NCI-H446 treated with DMSO at 0.1 percent for 48 hours (cell line): Measurements from ENCODE around the gene IQCF2.
"Not testable (repeated sequence)": the region's sequence is repeated elsewhere in the genome, so short reads cannot be mapped to it uniquely, and the experiment has no call there.

Experiments
- DNase-seq: peaks from one replicate; lab custom pipeline; 2025; lab: John Stamatoyannopoulos, UW

The IQCF2 gene

DNA sequence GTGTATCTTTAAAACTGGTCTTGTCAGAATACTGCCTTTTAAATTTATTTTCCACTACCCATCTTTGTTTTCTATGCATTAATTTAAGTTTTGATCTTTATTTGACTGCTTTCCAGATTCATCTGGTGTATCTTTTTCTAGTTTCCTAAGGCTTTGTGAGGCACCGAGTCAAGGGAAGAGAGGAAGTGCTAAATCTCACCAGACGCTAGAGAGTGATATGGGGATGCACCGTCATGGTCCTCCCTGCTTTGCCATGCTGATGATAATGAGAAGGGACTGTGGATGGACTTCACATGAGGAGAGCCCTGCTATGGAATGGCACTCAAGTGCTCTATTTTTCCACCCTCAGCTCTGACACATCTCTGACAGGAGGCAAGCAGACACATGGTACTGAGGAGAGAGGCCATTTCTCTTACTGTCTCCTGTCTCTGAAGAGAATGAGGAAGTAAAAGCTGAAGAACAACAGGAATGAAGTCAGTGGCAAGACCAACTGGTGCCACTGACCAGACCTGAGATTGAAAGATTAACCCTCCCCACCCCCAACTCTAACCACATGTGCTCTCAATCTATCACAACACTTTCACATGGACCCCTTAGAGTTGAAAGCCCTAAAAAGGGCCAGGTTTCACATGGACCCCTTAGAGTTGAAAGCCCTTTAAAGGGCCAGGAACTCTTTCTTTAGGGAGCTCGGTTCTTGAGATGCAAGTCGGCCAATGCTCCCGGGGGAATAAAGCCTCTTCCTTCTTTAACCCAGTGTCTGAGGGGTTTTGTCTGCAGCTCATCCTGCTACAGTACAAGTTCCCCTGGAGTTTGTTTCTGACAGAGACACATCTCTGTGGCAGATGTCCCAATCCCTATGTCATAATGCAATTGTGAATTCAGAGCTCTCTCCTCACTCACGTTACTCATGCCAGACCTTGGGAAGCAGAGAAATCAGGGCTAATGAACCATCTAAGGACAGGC, at the start of gene IQCF2:
Gene IQCF2 (plus strand): TSS at position 913 of the 963 bp plus-strand sequence. CDS start 52 bp downstream, outside the sequence.
- DNase-seq, result no peak

DNA sequence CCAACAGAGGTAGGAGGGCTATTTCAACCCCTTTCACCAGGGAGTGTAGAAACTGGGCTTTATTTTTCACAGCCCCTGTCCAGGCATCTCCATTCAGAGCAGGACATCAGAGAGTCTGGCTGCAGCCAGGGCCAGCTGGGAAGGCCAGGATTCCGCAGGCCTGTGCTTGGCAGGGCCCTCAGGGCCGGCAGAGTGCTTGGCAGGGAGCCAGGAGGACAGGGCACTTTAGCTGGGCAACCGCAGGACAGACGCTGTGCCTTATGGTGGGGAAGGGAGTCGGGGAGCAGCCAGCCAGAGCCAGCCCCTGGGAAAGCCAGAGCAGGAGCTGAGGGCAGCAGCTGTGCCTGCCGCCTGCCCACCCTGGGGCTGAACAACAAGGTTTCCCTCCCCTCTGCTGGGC, 47.9 kb upstream of the IQCF2 start:
- no peak for DNase-seq

DNA sequence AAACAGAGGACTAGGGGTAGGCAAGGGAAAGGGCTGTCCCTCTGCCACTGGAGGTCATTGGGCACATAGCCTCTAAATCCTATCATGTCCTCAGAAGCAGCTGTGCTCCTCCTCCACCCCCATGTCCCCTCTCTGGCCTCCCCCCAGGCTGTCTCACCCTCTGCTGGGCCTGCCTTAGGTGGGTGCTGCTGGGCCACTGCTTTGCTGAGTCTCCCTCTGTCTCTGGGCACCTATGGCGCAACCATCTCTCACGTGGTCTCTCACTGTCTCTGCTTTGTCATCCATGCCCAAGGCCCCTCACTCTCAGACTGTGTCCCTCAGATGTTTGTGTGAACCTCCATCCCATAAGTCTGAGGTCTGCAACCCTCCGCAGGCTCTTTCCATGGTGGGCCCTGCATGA, 47.4 kb upstream of the IQCF2 start:
- DNase-seq, result no peak

DNA sequence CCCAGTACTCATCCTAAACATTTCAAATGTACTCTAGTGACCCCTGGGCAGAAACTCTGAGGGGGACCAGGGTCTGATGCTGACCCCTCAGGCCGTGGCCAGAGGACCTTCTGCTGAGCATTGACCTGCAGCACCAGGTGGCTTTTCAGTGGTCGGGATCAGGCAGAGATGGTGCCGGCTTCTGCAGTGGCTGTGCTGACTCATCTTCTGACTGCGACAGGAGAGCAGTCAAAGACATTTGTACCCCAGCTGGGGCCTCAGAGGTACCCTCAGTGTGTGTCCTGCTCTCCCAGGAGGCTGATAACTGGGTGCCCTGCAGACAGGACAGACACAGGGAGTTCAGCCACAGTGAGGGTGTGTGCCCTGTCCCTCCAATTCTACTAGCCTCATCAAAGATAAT, 45.8 kb upstream of the IQCF2 start:
- no peak for DNase-seq

DNA sequence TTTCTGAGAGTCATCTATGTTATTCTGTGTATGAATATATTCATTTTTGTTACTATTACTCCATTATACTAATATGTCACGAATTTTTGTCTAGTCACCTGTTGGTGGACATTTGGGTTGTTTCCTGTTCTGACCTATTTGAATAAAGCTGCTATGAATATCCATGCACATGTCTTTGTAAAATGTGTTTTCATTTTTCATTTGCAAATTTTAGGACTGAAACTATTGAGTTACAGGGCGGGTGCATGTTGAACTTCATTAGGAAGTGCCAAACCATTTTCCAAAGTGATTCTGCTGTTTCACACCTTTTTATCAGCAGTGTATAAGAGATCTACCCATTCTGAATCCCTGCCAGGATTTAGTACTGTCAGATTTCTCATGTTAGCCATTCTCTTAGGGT, 44.7 kb upstream of the IQCF2 start:
- DNase-seq, result no peak

DNA sequence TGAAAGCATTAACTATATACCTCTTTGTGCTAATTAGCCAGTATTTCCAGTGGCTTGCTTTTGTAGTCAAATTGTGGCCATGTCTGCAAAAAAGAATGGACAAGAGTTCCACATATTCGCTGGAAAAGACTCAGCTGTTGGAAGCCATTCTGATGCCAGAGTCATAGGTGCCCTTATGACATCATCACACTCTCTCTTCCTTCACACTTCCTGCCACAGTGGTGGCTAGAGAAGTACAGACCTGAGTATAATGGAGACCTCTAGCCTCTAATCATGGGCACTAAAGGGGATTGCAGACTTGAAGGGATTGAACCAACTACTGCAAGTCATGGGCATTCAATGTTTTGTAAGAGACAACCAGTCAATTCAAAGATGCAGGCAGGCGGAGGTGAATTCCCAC, 44.0 kb upstream of the IQCF2 start:
- no peak for DNase-seq

DNA sequence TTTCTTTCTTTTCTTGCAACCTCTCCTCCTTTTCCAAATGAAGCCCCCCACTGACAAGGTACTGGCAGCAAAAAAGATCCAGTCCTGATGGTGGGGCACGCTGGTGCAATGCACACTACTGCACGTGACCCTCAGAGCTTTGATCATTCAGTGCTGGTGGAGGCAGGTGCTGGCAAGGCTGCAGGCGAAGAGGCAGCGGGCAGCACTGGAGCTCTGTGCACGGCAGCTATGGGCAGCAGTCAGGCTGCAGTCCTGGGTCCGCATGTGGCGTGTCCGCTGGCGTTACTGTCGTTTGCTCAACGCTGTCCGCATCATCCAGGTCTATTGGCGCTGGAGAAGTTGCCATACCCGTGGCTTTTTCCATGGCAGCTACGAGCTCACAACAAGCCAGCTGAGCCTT, 42.3 kb upstream of the IQCF2 start:
- no peak for DNase-seq

DNA sequence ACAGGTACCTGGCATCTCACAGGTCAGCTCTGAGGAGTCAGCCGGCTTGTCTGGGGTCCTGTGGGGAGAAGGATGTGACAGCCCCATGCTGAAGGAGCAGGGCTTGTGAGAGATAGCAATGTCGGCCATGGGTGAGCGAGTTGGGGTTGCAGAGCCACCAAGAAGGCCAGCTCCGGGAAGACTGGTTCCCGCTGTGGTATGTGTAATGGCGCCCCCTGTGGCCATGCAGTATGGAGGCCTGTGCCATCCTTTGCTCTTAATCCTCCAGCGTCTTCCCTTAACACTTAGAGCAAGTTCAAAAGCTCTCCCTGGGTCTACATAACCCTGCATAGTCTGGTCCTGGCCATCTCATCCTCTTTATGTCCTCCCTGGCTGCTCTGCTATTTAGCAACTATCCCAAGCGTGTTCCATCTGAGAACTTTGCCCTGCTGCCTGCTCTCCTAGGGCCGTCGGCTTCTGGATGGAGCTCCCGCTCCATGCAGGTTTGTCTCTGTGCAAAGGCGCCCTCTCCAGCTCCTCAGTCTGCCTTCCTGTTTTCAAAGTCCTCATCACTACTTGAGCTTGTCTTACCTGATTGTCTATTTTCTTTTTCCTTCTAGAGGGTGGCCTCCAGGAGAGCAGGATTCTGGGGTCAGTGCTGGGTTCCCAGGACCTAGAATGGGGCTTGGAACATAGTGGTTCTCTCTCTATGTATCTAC, 41.6 kb upstream of the IQCF2 start:
- DNase-seq, result no peak

DNA sequence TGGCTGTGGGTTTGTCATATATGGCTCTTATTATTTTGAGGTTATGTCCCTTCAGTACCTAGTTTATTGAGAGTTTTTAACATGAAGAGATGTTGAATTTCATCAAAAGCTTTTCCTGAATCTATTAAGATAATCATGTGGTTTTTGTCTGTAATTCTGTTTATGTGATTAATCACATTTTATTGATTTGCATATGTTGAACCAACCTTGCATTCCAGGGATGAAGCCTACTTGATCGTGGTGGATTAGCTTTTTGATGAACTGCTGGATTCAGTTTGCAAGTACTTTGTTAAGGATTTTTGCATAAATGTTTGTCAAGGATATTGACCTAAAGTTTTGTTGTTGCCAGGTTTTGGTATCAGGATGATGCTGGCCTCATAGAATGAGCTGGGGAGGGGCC, 33.1 kb upstream of the IQCF2 start:
- DNase-seq, result no peak

DNA sequence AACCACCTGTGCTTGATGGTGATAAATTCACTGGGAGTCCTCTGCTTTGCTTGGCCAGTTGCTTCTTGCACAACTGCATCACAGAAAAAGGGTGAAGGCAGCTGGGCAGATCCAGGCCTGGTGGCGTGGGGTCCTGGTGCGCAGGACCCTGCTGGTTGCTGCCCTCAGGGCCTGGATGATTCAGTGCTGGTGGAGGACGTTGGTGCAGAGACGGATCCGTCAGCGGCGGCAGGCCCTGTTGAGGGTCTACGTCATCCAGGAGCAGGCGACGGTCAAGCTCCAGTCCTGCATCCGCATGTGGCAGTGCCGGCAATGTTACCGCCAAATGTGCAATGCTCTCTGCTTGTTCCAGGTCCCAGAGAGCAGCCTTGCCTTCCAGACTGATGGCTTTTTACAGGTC, 31.1 kb upstream of the IQCF2 start:
- no peak for DNase-seq

DNA sequence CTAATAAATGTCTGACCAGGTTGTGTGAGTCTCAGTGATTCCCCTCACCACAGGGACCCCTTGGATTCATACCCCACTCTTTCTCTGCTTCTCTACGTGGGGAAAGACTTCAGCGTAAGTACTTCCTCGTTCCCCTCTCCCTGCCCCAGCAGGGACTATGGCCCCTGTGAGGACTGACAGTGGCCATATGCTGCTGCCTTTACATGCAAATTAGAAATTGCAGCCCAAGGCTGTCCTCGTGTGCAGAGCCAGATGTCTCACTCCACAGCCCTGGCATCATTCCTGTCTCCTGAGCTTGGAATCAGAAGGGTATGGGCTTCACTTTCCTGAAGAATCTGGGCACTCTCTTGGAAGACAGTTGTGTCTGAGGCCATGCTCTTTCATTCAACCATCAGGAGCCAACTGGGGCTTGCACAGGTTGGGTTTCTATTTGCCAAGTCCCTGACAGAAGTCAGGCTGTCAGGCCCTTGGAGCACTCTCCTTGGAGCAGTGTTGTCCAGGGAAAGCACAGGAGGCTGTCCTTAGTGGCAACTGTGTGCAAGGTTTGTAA, 30.5 kb upstream of the IQCF2 start:
- no peak for DNase-seq

DNA sequence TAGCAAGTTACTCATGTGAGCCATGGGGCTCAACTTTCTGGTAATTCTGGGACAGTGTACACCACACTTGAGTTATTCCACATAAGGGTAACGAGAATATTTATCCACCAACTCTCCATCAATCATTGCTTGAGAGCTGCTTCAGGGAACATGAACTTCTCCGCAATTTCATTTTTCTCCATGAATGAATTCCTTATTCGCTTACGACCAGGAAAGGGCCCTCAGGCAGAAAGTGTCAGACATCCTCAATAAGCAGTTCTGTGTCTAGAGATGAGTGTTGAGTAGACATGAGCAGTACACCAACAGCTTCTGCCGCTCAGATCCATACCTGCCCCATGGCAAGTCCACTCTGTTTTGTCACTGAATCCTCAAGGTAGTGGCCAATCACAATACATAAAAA, 24.8 kb upstream of the IQCF2 start:
- DNase-seq, result no peak

DNA sequence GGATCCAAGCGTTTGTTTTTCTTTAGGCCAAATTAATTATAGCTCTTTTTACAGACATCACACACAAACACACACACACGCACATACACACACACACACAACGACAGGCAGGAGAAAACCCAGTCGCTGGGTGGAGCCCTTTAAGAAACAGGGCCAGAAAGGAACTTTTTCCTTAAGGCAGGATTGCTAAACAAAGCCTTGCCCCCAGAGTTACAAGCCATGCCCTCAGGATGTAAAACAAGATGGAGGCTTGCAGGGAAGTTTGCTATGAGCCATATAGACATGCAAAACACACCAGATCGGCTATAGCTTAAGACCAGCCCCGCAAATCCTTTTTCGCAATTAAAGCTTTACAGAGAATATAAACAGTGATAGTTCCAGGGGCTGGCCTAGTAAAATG, 16.3 kb upstream of the IQCF2 start:
- no peak for DNase-seq

DNA sequence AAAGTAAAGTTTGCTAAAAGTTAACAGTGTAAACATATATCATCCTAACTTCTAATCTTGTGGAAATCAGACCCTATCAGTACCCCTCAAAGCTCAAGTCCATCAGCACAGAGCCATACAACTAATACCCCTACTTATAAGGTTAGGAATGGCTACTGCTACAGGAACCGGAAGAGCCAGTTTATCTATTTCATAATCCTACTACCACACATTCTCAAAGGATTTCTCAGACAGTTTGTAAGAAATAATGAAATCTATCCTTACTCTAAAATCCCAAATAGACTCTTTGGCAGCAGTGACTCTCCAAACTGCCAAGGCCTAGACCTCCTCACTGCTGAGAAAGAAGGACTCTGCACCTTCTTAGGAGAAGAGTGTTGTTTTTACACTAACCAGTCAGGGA, 6.0 kb upstream of the IQCF2 start:
- DNase-seq, result not testable (repeated sequence)

DNA sequence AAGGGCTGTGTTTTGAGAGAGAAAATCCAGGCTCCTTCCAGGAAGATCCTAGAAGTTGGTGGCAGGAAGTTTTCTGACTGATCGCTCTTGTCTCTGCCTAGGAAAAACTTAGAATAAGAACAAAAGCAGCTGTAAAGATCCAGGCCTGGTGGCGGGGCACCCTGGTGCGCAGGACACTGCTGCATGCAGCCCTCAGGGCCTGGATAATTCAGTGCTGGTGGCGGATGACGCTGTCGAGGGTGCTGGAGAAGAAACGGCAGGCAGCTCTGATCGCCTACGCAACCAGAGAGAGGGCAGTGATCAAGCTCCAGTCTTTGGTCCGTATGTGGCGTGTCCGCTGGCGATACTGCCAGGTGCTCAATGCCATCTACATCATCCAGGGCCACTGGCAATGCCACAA, 1.5 kb downstream of the IQCF2 start:
- DNase-seq, result no peak

DNA sequence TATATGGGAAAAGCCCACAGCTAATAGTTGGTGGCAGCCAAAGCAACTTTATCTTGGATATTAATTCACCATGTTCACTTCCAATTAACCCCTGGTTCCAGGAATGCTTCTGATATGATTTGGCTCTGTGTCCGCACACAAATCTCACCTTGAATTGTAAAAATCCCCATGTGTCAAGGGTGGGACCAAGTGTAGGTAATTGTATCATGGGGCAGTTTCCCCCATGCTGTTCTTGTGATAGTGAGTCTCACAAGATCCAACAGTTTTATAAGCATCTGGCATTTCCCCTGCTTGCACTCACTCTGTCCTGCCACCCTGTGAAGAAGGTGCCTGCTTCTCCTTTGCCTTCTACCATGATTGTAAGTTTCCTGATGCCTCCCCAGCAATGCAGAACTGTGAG, 7.5 kb downstream of the IQCF2 start:
- not testable (repeated sequence) for DNase-seq

DNA sequence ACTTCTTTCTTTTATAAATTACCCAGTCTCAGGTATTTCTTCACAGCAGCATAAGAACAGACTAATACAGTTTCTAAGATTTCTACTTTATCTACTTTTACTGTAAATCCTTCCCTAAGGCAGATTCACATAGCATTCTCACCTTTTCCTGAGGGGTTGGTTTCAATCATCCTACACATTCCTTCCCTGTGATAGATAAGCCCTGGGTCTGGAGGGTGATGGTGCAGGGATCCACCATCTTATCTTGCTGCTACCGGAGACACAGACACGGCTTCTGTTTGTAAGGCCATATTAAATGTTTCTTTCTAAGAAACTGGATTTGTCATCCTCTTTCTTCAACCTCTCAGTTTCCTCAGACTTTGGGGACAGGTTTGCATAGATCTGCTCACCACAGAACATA, 7.9 kb downstream of the IQCF2 start:
- DNase-seq, result no peak

DNA sequence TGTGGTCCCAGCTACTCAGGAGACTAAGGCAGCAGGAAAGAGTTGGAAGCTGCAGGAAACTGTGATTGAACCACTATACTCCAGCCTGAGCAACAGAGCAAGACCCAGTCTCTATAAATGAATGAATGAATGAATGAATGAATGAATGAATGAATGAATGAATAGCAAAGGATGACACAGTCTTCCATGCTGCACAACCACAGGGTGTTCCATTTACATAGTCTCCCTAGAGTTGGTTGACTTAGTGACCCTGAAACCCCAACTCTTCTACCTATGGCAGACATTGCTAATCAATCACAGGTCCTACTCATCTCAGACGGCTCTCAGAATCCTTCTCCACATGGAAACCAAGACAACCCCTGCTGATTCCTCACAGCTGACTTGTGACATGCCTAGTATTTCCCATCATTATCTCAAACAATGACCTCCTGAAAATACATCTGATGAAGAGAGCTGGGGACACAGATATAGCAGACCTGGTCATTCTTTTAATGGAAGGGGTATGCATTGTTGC, 11.9 kb downstream of the IQCF2 start:
- DNase-seq, result no peak

DNA sequence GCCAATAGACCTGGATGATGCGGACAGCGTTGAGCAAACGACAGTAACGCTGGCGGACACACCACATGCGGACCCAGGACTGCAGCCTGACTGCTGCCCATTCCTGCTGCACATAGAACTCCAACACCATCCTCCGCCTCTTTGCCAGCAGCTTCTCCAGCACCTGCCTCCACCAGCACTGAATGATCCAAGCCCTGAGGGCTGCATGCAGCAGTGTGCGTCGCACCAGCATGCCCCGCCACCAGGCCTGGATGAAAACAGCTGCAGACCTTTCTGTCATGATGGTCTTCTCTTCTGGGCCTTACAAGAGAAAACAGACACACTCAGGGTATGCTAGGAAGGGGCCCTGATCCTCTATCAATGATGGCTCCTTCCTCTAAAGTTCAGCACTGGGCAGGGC, 12.5 kb downstream of the IQCF2 start:
- no peak for DNase-seq

DNA sequence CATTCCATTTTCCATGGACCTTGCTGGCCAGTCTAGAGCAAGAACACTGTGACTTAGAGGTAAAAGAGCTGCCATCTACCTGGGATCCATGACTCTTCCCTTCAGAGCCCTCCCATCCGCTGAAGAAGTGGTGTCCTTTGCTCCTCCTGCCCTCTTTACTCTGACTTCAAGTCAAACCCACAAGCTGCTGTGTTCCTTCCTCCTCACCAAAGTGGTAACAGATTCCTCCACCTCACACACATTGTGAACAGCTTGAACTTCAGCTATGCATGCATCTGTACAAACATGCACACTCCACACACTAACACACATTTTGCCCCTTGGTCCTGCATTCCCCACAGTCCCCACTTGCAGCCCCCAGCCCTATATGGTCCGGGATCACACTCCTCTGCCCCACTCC, 13.0 kb downstream of the IQCF2 start:
- no peak for DNase-seq

DNA sequence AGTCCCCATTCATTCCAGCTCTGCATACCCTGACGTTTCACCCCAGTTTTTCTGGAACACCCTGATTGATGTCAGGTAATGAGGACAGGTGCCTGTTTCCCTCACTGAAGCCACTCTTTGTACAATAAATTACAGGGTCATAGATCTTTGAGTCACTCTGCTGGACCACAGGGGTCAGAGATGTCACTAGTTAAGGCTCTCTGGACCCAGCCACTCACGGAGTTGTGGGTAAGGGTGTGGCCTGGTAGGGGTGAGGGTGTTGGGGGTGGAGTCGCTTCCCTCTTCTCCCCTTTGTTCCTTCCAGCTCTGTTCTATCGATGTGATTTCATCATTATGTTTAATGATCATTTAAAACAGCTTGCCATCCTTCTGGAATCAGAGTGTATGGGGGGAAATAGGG, 13.5 kb downstream of the IQCF2 start:
- DNase-seq, result no peak

DNA sequence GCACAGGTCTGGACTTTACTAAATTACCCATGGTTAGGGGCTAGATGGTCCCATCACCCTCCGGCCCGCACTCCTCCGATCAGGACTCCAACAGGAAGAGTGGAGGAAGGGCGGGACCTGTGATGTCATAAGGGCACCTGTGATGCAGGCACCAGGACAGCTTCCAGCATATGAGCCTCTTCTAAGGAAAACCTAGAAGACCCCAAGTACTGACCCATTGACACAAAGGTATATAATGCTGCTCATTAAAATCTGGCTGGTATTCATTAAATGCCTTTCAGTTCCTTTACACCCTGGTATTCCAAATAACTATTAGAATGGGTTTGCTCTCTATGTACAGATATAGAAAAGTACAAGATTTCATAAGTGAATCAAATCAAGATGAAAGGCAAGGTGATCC, 14.1 kb downstream of the IQCF2 start, which contains the start of gene IQCF5:
Gene IQCF5 (minus strand): TSS at position 101 of the 400 bp plus-strand sequence. CDS start 70 bp downstream, at position 31.
- no peak for DNase-seq

DNA sequence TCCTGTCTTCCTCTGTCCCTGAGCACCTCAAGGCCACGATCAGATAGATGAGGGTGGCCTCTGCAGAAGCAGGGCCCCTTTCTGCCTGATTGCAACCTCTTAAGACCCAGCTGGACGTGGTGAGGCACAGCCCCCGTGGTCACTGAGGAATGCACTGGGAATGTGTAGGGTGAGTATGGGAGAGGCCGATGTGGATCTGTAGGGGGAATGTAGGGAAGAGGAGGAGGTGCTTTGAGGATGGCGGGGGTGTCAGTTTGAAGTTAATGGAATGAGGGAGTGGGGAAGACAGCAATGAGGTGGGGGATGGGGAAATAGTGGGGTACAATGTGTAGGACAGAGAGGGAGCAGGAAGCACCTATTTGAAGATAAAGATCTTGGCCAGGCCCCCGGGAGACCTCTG, 14.8 kb downstream of the IQCF2 start:
- no peak for DNase-seq
